ENCODE measurements around the gene ATP5PD.

ATP5PD gene

GRCh38 chr17:74999523-74999922, 47.2 kb downstream of the ATP5PD start:
- no peaks in the 10 kb centered on the region for H3K9me3 Mint-ChIP-seq

GRCh38 chr17:74998783-74999182, 48.0 kb downstream of the ATP5PD start:
- no peaks in the 10 kb centered on the region for H3K36me3 Mint-ChIP-seq
- no peak for DNase-seq
- H3K4me1 Mint-ChIP-seq, result peaks cover 9% of the 10 kb centered on the region
- H3K27ac Mint-ChIP-seq, result peak overlapping the region; percentile 53
- no peaks in the 10 kb centered on the region for H3K9me3 Mint-ChIP-seq
- CTCF ChIA-PET, result interaction anchor here (1.2 to 2.1 kb wide), 2 partner anchors 12 to 38 kb away, joined by 3 to 12 read pairs; partner anchors contain the start of gene CDR2L
- no peak overlapping the region for H3K4me3 Mint-ChIP-seq
- H3K27me3 Mint-ChIP-seq, result peaks cover 20% of the 10 kb centered on the region

More at GRCh38 chr17:74999523-74999922, 47.2 kb downstream of the ATP5PD start:
- Mint-ChIP-seq H3K4me1 (peaks cover 9% of the 10 kb centered on the region), H3K36me3 (no peaks in the 10 kb centered on the region), H3K27ac (no peak overlapping the region), H3K4me3 (no peak overlapping the region), H3K27me3 (peaks cover 17% of the 10 kb centered on the region)
- CTCF ChIA-PET, result interaction anchor here (0.6 to 2.1 kb wide), 3 partner anchors 12 to 71 kb away, joined by 3 to 12 read pairs (median 4); partner anchors contain the start of gene CDR2L
- no peak for DNase-seq

- Mint-ChIP-seq H3K36me3 (no peaks in the 10 kb centered on the region), H3K4me1 (peaks cover 9% of the 10 kb centered on the region), H3K4me3 (no peak overlapping the region), H3K9me3 (no peaks in the 10 kb centered on the region), H3K27ac (no peak overlapping the region), H3K27me3 (peaks cover 38% of the 10 kb centered on the region)
- CTCF ChIA-PET, result interaction anchor here (0.6 kb wide), 1 partner anchor 44 kb away, joined by 3 read pairs; no protein-coding TSS in a partner anchor
- no peak for DNase-seq
These were observed 50.9 kb downstream of the ATP5PD start for GRCh38 chr17:74995847-74996246.

- H3K27me3 Mint-ChIP-seq, result peaks cover 52% of the 10 kb centered on the region
- H3K9me3 Mint-ChIP-seq, result no peaks in the 10 kb centered on the region
- H3K36me3 Mint-ChIP-seq, result no peaks in the 10 kb centered on the region
- H3K27ac Mint-ChIP-seq, result peak overlapping the region; percentile 28
- peaks cover 14% of the 10 kb centered on the region for H3K4me1 Mint-ChIP-seq
- no peak for DNase-seq
- H3K4me3 Mint-ChIP-seq, result no peak overlapping the region
- CTCF ChIA-PET, result interaction anchor here (1.1 to 1.9 kb wide), 2 partner anchors 12 to 34 kb away, joined by 3 to 5 read pairs; no protein-coding TSS in a partner anchor
These were observed 52.3 kb downstream of the ATP5PD start for GRCh38 chr17:74994440-74994839.

GRCh38 chr17:74992223-74992622, 54.5 kb downstream of the ATP5PD start:
- H3K4me3 Mint-ChIP-seq, result no peak overlapping the region
- H3K4me1 Mint-ChIP-seq, result peaks cover 14% of the 10 kb centered on the region
- no peaks in the 10 kb centered on the region for H3K36me3 Mint-ChIP-seq
- DNase-seq, result no peak
- CTCF ChIA-PET, result interaction anchor here (1.6 kb wide), 2 partner anchors 20 to 32 kb away, joined by 4 to 6 read pairs; partner anchors contain the start of gene MRPL58
- no peak overlapping the region for H3K27ac Mint-ChIP-seq
- peaks cover 70% of the 10 kb centered on the region for H3K27me3 Mint-ChIP-seq
- H3K9me3 Mint-ChIP-seq, result no peaks in the 10 kb centered on the region

GRCh38 chr17:74990581-74991105, 56.1 kb downstream of the ATP5PD start:
- Mint-ChIP-seq H3K4me1 (peaks cover 22% of the 10 kb centered on the region), H3K9me3 (no peaks in the 10 kb centered on the region), H3K4me3 (no peak overlapping the region), H3K27me3 (peaks cover 73% of the 10 kb centered on the region), H3K36me3 (no peaks in the 10 kb centered on the region), H3K27ac (no peak overlapping the region)
- CTCF ChIA-PET, result interaction anchor here (1.6 kb wide), 1 partner anchor 29 kb away, joined by 8 read pairs; no protein-coding TSS in a partner anchor
- no peak for DNase-seq
